GM12872 (cell line): ENCODE data around the gene TOM1L2.

Experiments used
- CTCF ChIP-seq: IDR thresholded peaks from 3 replicates; pipeline ENCODE4 v1.5.1; 2011; ENCODE audit warnings: low read depth, mild to moderate bottlenecking, low read length, moderate library complexity; ENCODE audit not compliant: insufficient read depth

The TOM1L2 gene

GRCh38 chr17:17987187-17987896, 15.1 kb upstream of the TOM1L2 start:
- no peak for TF ChIP-seq CTCF

GRCh38 chr17:17985555-17985954, 13.4 kb upstream of the TOM1L2 start:
- TF ChIP-seq CTCF, result peak; percentile 61

- no peak for TF ChIP-seq CTCF
Measured at GRCh38 chr17:17985153-17985552, 13.0 kb upstream of the TOM1L2 start.

GRCh38 chr17:17983776-17984175, 11.6 kb upstream of the TOM1L2 start:
- TF ChIP-seq CTCF, result no peak

GRCh38 chr17:17983376-17983775, 11.2 kb upstream of the TOM1L2 start:
- TF ChIP-seq CTCF, result no peak

- TF ChIP-seq CTCF, result no peak
Measured at GRCh38 chr17:17982801-17983200, 10.6 kb upstream of the TOM1L2 start.

- no peak for TF ChIP-seq CTCF
Measured at GRCh38 chr17:17981330-17981729, 9.1 kb upstream of the TOM1L2 start.
